ENCODE data around the gene SH2D5.

DNA sequence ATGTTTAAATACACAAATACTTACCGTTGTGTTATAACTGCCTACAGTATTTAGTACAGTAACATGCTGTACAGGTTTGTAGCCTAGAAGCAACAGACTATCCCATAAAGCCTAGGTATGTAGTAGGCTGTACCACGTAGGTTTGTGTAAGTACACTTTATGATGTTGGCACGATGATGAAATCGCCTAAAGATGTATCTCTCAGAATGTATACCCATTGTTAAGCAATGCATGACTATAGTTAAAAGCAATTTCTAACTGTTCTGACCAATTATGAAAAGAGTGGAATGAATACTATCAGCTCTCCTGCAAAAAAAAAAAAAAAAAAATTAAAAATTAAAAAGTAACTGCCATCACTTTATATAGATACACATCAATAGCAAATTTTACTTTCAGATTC is 43.2 kb upstream of the SH2D5 start:
- TF ChIP-seq TAF1 (IDR thresholded peaks at IDR 0.05; ENCODE audit: low read depth): no peak
- TF ChIP-seq TEAD4 (IDR thresholded peaks at IDR 0.05): no peak
- no peak for TF ChIP-seq MAX (IDR thresholded peaks at IDR 0.05)
- TF ChIP-seq, protein P1, sequence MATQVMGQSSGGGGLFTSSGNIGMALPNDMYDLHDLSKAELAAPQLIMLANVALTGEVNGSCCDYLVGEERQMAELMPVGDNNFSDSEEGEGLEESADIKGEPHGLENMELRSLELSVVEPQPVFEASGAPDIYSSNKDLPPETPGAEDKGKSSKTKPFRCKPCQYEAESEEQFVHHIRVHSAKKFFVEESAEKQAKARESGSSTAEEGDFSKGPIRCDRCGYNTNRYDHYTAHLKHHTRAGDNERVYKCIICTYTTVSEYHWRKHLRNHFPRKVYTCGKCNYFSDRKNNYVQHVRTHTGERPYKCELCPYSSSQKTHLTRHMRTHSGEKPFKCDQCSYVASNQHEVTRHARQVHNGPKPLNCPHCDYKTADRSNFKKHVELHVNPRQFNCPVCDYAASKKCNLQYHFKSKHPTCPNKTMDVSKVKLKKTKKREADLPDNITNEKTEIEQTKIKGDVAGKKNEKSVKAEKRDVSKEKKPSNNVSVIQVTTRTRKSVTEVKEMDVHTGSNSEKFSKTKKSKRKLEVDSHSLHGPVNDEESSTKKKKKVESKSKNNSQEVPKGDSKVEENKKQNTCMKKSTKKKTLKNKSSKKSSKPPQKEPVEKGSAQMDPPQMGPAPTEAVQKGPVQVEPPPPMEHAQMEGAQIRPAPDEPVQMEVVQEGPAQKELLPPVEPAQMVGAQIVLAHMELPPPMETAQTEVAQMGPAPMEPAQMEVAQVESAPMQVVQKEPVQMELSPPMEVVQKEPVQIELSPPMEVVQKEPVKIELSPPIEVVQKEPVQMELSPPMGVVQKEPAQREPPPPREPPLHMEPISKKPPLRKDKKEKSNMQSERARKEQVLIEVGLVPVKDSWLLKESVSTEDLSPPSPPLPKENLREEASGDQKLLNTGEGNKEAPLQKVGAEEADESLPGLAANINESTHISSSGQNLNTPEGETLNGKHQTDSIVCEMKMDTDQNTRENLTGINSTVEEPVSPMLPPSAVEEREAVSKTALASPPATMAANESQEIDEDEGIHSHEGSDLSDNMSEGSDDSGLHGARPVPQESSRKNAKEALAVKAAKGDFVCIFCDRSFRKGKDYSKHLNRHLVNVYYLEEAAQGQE (IDR thresholded peaks at IDR 0.05; ENCODE audit: low read depth): no peak
- no peak for TF ChIP-seq CREB1 (IDR thresholded peaks at IDR 0.05; ENCODE audit: low read depth)
- TF ChIP-seq EP300 (IDR thresholded peaks at IDR 0.05; ENCODE audit: borderline replicate concordance): no peak
- no peak for TF ChIP-seq USF1 (IDR thresholded peaks at IDR 0.05)
- no peak for TF ChIP-seq CEBPB (IDR thresholded peaks at IDR 0.05)

All from Ishikawa (cell line).